AG09319 (cell line): ENCODE results near the gene NGDN.

Experiments
- DNase-seq: peaks from one replicate; pipeline ENCODE4 v3.0.0-alpha.2; 2010; ENCODE audit warnings: low read depth; ENCODE audit errors: extremely low read depth
- CTCF ChIP-seq: IDR thresholded peaks from 2 replicates; pipeline ENCODE4 v1.5.1; 2011; ENCODE audit warnings: low read depth, mild to moderate bottlenecking, inconsistent platforms, low read length, moderate library complexity

The NGDN gene

GRCh38 chr14:23520899-23521533, 51.5 kb downstream of the NGDN start:
- no peak for DNase-seq
- TF ChIP-seq CTCF, result no peak

DNA sequence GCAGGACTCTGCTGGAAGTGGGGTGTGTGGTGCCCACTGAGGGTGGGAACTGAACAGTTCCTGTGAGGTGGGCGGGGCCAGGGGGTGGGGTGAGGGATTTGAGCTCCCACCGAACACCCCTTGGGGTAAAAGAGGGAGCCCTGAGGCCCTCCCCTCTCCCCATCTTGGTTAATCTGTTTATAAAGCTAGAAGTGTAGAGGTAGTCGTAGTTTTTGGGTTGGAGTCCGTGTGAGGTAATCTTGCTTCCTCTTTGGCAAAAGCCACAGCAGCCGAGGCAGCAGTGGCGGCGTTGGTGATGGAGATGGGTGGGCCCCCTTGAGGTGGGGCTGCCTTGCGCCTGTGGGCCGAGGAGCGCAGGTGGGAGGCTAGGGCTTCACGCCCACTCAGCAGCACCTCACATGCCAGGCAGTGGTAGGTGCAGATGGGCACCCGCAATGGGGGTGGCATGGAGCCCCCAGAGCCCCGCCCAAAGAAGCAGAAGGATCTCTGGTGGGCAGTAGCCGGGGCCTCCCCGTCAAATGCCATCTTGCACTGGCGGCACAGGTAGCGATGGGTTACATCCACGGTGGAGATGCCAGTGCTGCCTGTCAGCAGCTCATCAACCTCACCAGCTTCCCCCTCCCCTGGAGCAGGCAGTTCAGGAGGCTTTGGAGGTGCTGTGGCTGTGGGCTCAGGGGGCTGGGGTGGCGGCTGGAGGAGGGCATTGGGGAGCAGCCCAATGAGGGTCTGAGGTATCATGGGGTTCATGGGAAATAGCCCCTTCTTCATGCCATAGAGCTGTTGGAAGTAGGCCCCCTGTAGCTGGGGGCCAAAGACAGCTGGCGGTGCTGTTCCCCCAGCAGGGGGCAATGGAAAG, 52.5 kb downstream of the NGDN start:
- DNase-seq, result no peak
- TF ChIP-seq CTCF, result no peak

GRCh38 chr14:23522643-23523198, 53.2 kb downstream of the NGDN start:
- no peak for TF ChIP-seq CTCF
- DNase-seq, result no peak

DNA sequence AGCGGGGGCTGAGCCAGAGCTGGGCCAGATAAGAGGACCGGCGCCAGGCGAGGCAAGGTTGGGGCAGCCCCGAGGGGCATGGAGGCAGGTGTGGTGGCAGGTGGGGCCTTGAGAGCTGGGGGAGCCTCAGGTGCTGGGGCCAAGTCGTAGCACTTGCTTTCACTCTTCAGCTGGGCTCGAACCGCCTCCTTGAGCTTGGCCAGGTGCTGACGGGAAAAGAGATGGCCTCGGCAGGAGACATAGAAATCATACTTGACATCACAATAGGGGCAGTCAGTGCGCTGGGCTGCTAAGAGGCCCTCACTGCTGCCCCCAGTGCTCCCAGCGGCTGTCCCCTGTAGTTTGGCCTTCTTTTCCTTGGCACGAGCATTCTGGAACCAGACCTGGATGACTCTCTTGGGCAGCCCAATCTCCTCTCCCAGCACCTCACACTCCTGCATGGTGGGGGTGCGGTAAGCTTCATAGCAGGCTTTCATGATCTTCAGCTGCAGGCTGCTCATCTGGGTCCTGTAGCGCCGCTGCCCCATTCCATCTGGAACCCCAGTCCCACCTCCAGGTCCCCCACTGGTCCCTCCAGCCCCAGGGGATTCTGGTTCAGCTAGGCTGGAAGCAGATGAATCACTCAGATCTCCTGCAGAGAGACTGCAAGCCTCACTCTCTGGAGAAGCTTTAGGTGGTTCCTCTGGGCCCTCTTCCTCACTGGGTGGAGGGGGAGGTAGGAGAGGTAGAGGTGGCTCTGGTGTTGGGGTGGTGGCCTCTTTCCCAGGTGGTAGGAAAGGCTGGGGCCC, 53.9 kb downstream of the NGDN start:
- TF ChIP-seq CTCF, result no peak
- DNase-seq, result no peak

- no peak for TF ChIP-seq CTCF
- no peak for DNase-seq
Observed at GRCh38 chr14:23524954-23525353, 55.5 kb downstream of the NGDN start.

- no peak for DNase-seq
- TF ChIP-seq CTCF, result no peak
Observed at GRCh38 chr14:23525611-23526010, 56.1 kb downstream of the NGDN start.
